IMR-90 (cell line): ENCODE results near the gene NME4. TPM values are rescaled to one million over a fixed set of nuclear protein-coding genes. Genes with fewer than 3 reads are reported as not detected.

Experiments
- ATAC-seq: fragments of 200-7000 bp; cut with Tn5 transposase; 2 replicates; pipeline ENCODE4 v1.9.1; 2020; ENCODE audit warnings: low read depth, mild to moderate bottlenecking, moderate library complexity
- BruUV-seq: library from RNA; stranded (reverse); fragments of 400-500 nt; replicated peaks from 2 replicates; lab custom pipeline; 2021; lab: Mats Ljungman, UMichigan
- CTCF ChIA-PET: fragments of 300-600 bp; formaldehyde crosslinking; extraction: SDS; loops from one replicate; lab custom pipeline; 2021; ENCODE audit warnings: antibody characterized with exemption; lab: Yijun Ruan, JAX
- POLR2A ChIA-PET: fragments of 300-600 bp; sonication (Branson Sonifier 250); formaldehyde crosslinking; loops from one replicate; lab custom pipeline; 2022; ENCODE audit warnings: antibody characterized with exemption; ENCODE audit not compliant: unreplicated experiment; lab: Charles Lee
- DNase-seq: peaks from one replicate; pipeline ENCODE4 v3.0.0; 2013
- H2AFZ ChIP-seq: replicated peaks from 2 replicates; pipeline ENCODE3; 2013; ENCODE audit warnings: low read length, mild to moderate bottlenecking; ENCODE audit not compliant: poor library complexity
- H2AK5ac ChIP-seq: 2 replicates; pipeline ENCODE4 v1.6.1; 2013; ENCODE audit warnings: low read depth, low read length, inconsistent platforms
- H2AK9ac ChIP-seq: replicated peaks from 2 replicates; pipeline ENCODE3; 2013; ENCODE audit warnings: mild to moderate bottlenecking, low read depth, low read length, moderate library complexity; ENCODE audit not compliant: poor library complexity
- H2BK120ac ChIP-seq: 2 replicates; pipeline ENCODE4 v1.6.1; 2013; ENCODE audit warnings: low read depth, low read length, inconsistent platforms
- H2BK15ac ChIP-seq: 3 replicates; pipeline ENCODE4 v1.6.1; 2013; ENCODE audit warnings: low read depth, low read length, inconsistent platforms
- H2BK20ac ChIP-seq: 2 replicates; pipeline ENCODE4 v1.6.1; 2013; ENCODE audit warnings: low read depth, mild to moderate bottlenecking, inconsistent platforms, low read length, moderate library complexity
- H2BK5ac ChIP-seq: 2 replicates; pipeline ENCODE4 v1.6.1; 2013; ENCODE audit warnings: mild to moderate bottlenecking, low read depth, low read length, inconsistent platforms; ENCODE audit not compliant: poor library complexity, severe bottlenecking
- H3K14ac ChIP-seq: replicated peaks from 2 replicates; pipeline ENCODE4 v1.6.1; 2013; ENCODE audit warnings: low read depth, low read length, inconsistent platforms
- H3K18ac ChIP-seq: 2 replicates; pipeline ENCODE4 v1.6.1; 2013; ENCODE audit warnings: low read depth, low read length, control low read depth
- H3K23ac ChIP-seq: 2 replicates; pipeline ENCODE4 v1.6.1; 2013; ENCODE audit warnings: low read depth, low read length, inconsistent platforms
- H3K27ac ChIP-seq: 2 replicates; pipeline ENCODE4 v1.5.1; 2013; ENCODE audit warnings: mild to moderate bottlenecking, control low read depth, low read length; ENCODE audit not compliant: insufficient read depth
- H3K27me3 ChIP-seq: 2 replicates; pipeline ENCODE4 v1.6.1; 2013; ENCODE audit warnings: low read length; ENCODE audit not compliant: control insufficient read depth, insufficient read depth
- H3K36me3 ChIP-seq: 2 replicates; pipeline ENCODE4 v1.6.1; 2013; ENCODE audit warnings: low read length, mixed read lengths; ENCODE audit not compliant: control insufficient read depth, insufficient read depth
- H3K4ac ChIP-seq: 2 replicates; pipeline ENCODE4 v1.6.1; 2013; ENCODE audit warnings: low read depth, low read length, inconsistent platforms
- H3K4me1 ChIP-seq: 2 replicates; pipeline ENCODE4 v1.6.1; 2013; ENCODE audit warnings: low read length, mixed read lengths; ENCODE audit not compliant: control insufficient read depth, insufficient read depth
- H3K4me2 ChIP-seq: 2 replicates; pipeline ENCODE4 v1.6.1; 2013; ENCODE audit warnings: low read depth, mild to moderate bottlenecking, control low read depth, low read length, moderate library complexity
- H3K4me3 ChIP-seq: 2 replicates; pipeline ENCODE4 v1.5.1; 2013; ENCODE audit warnings: low read depth, mild to moderate bottlenecking, control low read depth, low read length, moderate library complexity; ENCODE audit not compliant: insufficient read depth
- H3K56ac ChIP-seq: 2 replicates; pipeline ENCODE4 v1.6.1; 2013; ENCODE audit warnings: low read length, inconsistent platforms; ENCODE audit not compliant: insufficient read depth; ENCODE audit errors: extremely low read depth
- H3K79me1 ChIP-seq, 2 experiments: 2 replicates each; pipeline ENCODE4 v1.6.1; 2013; ENCODE audit warnings: low read length in 2 of 2, inconsistent platforms in 1 of 2, low read depth in 1 of 2
- H3K9ac ChIP-seq: 2 replicates; pipeline ENCODE4 v1.6.1; 2013; ENCODE audit warnings: low read depth, low read length, control low read depth
- H3K9me1 ChIP-seq: 2 replicates; pipeline ENCODE4 v1.6.1; 2013; ENCODE audit warnings: low read length, inconsistent platforms; ENCODE audit not compliant: insufficient read depth
- H3K9me3 ChIP-seq: 2 replicates; pipeline ENCODE4 v1.6.1; 2013; ENCODE audit warnings: low read length; ENCODE audit not compliant: control insufficient read depth, insufficient read depth
- H4K20me1 ChIP-seq: 2 replicates; pipeline ENCODE4 v1.6.1; 2013; ENCODE audit warnings: low read length, inconsistent platforms; ENCODE audit not compliant: insufficient read depth
- H4K5ac ChIP-seq: 2 replicates; pipeline ENCODE4 v1.6.1; 2013; ENCODE audit warnings: mild to moderate bottlenecking, low read depth, low read length, control low read depth
- H4K8ac ChIP-seq, 2 experiments: 2 replicates each; pipeline ENCODE4 v1.6.1; 2013; ENCODE audit warnings: low read depth in 2 of 2, low read length in 2 of 2, control low read depth in 1 of 2, inconsistent platforms in 1 of 2
- H4K91ac ChIP-seq: 2 replicates; pipeline ENCODE4 v1.6.1; 2013; ENCODE audit warnings: low read depth, low read length, inconsistent platforms; ENCODE audit not compliant: insufficient read depth
- BHLHE40 ChIP-seq: fragments of 150-350 bp; IDR thresholded peaks from 2 replicates; pipeline ENCODE4 v1.6.1; 2016; ENCODE audit warnings: mild to moderate bottlenecking, low read depth, low read length
- CEBPB ChIP-seq: IDR thresholded peaks from 2 replicates; pipeline ENCODE4 v1.6.1; 2012; ENCODE audit warnings: low read depth, low read length, improper control_type of control experiment
- CHD1 ChIP-seq: IDR thresholded peaks from 2 replicates; pipeline ENCODE4 v1.6.1; 2012; ENCODE audit warnings: low read depth, low read length, improper control_type of control experiment
- ELK1 ChIP-seq: fragments of 150-350 bp; IDR thresholded peaks from 2 replicates; pipeline ENCODE4 v1.6.1; 2016; ENCODE audit warnings: low read depth, mild to moderate bottlenecking, low read length, moderate library complexity, borderline replicate concordance
- FOS ChIP-seq: fragments of 150-350 bp; IDR thresholded peaks from 2 replicates; pipeline ENCODE4 v1.6.1; 2016; ENCODE audit warnings: low read depth, low read length
- MAFK ChIP-seq: IDR thresholded peaks from 2 replicates; pipeline ENCODE4 v1.6.1; 2012; ENCODE audit warnings: low read depth, low read length, improper control_type of control experiment
- MAZ ChIP-seq: IDR thresholded peaks from 2 replicates; pipeline ENCODE4 v1.6.1; 2012; ENCODE audit warnings: low read depth, mild to moderate bottlenecking, low read length, improper control_type of control experiment, moderate library complexity, borderline replicate concordance
- MXI1 ChIP-seq: IDR thresholded peaks from 2 replicates; pipeline ENCODE4 v1.6.1; 2012; ENCODE audit warnings: low read depth, mild to moderate bottlenecking, low read length, moderate library complexity, borderline replicate concordance
- NFE2L2 ChIP-seq: fragments of 150-350 bp; IDR thresholded peaks from 2 replicates; pipeline ENCODE4 v1.6.1; 2016; ENCODE audit warnings: low read depth, mild to moderate bottlenecking, low read length
- POLR2A ChIP-seq: IDR thresholded peaks from 2 replicates; pipeline ENCODE4 v1.6.1; 2012; ENCODE audit warnings: mild to moderate bottlenecking, low read depth, low read length
- RAD21 ChIP-seq: IDR thresholded peaks from 2 replicates; pipeline ENCODE4 v1.6.1; 2012; ENCODE audit warnings: low read length, improper control_type of control experiment
- RCOR1 ChIP-seq: IDR thresholded peaks from 2 replicates; pipeline ENCODE4 v1.6.1; 2012; ENCODE audit warnings: mild to moderate bottlenecking, low read length, improper control_type of control experiment; ENCODE audit not compliant: insufficient replicate concordance
- RFX5 ChIP-seq: IDR thresholded peaks from 2 replicates; pipeline ENCODE4 v1.8.0; 2012; ENCODE audit warnings: low read depth, mild to moderate bottlenecking, low read length, moderate library complexity
- SMC3 ChIP-seq: fragments of 150-350 bp; IDR thresholded peaks from 2 replicates; pipeline ENCODE4 v1.6.1; 2016; ENCODE audit warnings: low read depth, mild to moderate bottlenecking, antibody characterized with exemption, low read length, moderate library complexity
- WGBS, 2 experiments: methylation state at CpG; one replicate each; pipeline versions ENCODE4 v1.1.5 to v1.1.7; 2013; ENCODE audit warnings: missing lambda C conversion rate in 2 of 2; ENCODE audit not compliant: insufficient read length in 1 of 2; ENCODE audit errors: extremely low coverage in 2 of 2; 5-methylcytosine and 5-hydroxymethylcytosine counted together
- dilution Hi-C: fragments of 300-500 bp; cut with HindIII; formaldehyde crosslinking; loops from one replicate; pipeline ENCODE4 v1.14.3; 2018; ENCODE audit warnings: low sequenced_read_pairs; ENCODE audit not compliant: unreplicated experiment
- in situ Hi-C: fragments of 300-500 bp; cut with MboI; formaldehyde crosslinking; loops from 3 replicates; pipeline ENCODE4 v1.14.3; 2019; ENCODE audit warnings: low sequenced_read_pairs, inconsistent platforms, mixed read lengths
- intact Hi-C: fragments of 100-400 bp; cut with micrococcal nuclease; formaldehyde crosslinking; loops from 2 replicates; pipeline ENCODE4 v1.10.0; 2022
- polyA plus RNA-seq, 3 experiments: library from polyadenylated mRNA; depleted of rRNA; stranded (reverse); fragments of >200 nt; gene quantifications; 2 replicates each; pipeline ENCODE4 v1.2.3, GENCODE V29; 2012; ENCODE audit warnings: low replicate concordance in 1 of 3
- total RNA-seq: library from RNA; depleted of rRNA; stranded (reverse); fragments of >200 nt; gene quantifications from 2 replicates; pipeline ENCODE4 v1.2.3, GENCODE V29; 2012
- TF ChIP-seq, protein P1 (sequence below): fragments of 150-350 bp; IDR thresholded peaks from 2 replicates; pipeline ENCODE4 v1.6.1; 2017; ENCODE audit warnings: mild to moderate bottlenecking, antibody characterized with exemption, low read length, low read depth
- TF ChIP-seq, protein P2 (sequence below): conservative IDR thresholded peaks from 2 replicates; pipeline ENCODE4 v1.5.1; 2012; ENCODE audit warnings: mild to moderate bottlenecking, low read depth, low read length, improper control_type of control experiment

Gene NME4
- total and polyA plus RNA-seq, 2 of the 4 experiments (the other 2 are of a cell fraction), result 124 to 288 TPM

- Histone ChIP-seq H3K27me3 (no peaks in the 10 kb centered on the region), H2BK5ac (no peak overlapping the region), H3K18ac (no peak overlapping the region), H3K14ac (no peak overlapping the region), H2BK15ac (no peak overlapping the region), H3K4me2 (no peak overlapping the region), H2AK5ac (no peak overlapping the region), H4K5ac (no peak overlapping the region), H3K23ac (no peak overlapping the region), H3K9me1 (peaks cover 14% of the 10 kb centered on the region), H3K36me3 (peaks cover 21% of the 10 kb centered on the region), H4K8ac (no peak overlapping the region), H2AK9ac (peak overlapping the region; percentile 91), H2BK120ac (no peak overlapping the region), H3K79me1 (peaks cover 50 to 73% of the 10 kb centered on the region in 2 experiments), H3K4me1 (peaks cover 11% of the 10 kb centered on the region), H3K4me3 (no peak overlapping the region), H3K27ac (no peak overlapping the region), H3K56ac (no peak overlapping the region), H4K20me1 (peaks cover 46% of the 10 kb centered on the region), H3K4ac (no peak overlapping the region), H2AFZ (no peak overlapping the region), H3K9ac (no peak overlapping the region), H4K91ac (no peak overlapping the region), H3K9me3 (no peaks in the 10 kb centered on the region), H2BK20ac (no peak overlapping the region)
- no TSS peak for BruUV-seq
- ATAC-seq (no peak), DNase-seq (no peak)
- WGBS, 2 experiments, result 80% methylated on average over 1 of the region's 7 CpGs; no CpG with 5 or more reads in 1 of the 2 experiments
- intact Hi-C loops, result no loop called here
- dilution Hi-C loops, result no loop called here
- POLR2A ChIA-PET, result no interaction called here
- CTCF ChIA-PET, result interaction anchor here (0.7 kb wide), 1 partner anchor 13 kb away, joined by 3 read pairs; no protein-coding TSS in a partner anchor
- TF ChIP-seq ELK1, result no peak
- TF ChIP-seq, protein P1, sequence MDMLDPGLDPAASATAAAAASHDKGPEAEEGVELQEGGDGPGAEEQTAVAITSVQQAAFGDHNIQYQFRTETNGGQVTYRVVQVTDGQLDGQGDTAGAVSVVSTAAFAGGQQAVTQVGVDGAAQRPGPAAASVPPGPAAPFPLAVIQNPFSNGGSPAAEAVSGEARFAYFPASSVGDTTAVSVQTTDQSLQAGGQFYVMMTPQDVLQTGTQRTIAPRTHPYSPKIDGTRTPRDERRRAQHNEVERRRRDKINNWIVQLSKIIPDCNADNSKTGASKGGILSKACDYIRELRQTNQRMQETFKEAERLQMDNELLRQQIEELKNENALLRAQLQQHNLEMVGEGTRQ, result no peak
- no peak for TF ChIP-seq MAFK
- no peak for TF ChIP-seq RFX5
- TF ChIP-seq MXI1, result no peak
- no peak for TF ChIP-seq RCOR1
- no peak for TF ChIP-seq RAD21
- TF ChIP-seq BHLHE40, result no peak
- TF ChIP-seq MAZ, result no peak
- TF ChIP-seq SMC3, result no peak
- no peak for TF ChIP-seq FOS
- no peak for TF ChIP-seq NFE2L2
- TF ChIP-seq POLR2A, result no peak
- TF ChIP-seq, protein P2, sequence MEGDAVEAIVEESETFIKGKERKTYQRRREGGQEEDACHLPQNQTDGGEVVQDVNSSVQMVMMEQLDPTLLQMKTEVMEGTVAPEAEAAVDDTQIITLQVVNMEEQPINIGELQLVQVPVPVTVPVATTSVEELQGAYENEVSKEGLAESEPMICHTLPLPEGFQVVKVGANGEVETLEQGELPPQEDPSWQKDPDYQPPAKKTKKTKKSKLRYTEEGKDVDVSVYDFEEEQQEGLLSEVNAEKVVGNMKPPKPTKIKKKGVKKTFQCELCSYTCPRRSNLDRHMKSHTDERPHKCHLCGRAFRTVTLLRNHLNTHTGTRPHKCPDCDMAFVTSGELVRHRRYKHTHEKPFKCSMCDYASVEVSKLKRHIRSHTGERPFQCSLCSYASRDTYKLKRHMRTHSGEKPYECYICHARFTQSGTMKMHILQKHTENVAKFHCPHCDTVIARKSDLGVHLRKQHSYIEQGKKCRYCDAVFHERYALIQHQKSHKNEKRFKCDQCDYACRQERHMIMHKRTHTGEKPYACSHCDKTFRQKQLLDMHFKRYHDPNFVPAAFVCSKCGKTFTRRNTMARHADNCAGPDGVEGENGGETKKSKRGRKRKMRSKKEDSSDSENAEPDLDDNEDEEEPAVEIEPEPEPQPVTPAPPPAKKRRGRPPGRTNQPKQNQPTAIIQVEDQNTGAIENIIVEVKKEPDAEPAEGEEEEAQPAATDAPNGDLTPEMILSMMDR, result no peak
- no peak for TF ChIP-seq CEBPB
- TF ChIP-seq CHD1, result no peak
- in situ Hi-C loops, result no loop called here
Measured at GRCh38 chr16:349211-349610, 47.8 kb upstream of the NME4 start.
